Stimulated activated CD8-positive, alpha-beta memory T cell treated with anti-CD3 and anti-CD28 coated beads, Interleukin-2, amount 100 ng/mL, for 48 hours (primary cell): Measurements from ENCODE around the gene CAST.
"Not testable (repeated sequence)": the region's sequence is repeated elsewhere in the genome, so short reads cannot be mapped to it uniquely, and the experiment has no call there.

Experiments
- DNase-seq, 2 donors: peaks; one replicate each; pipeline ENCODE4 v3.0.0-alpha.2; 2020; ENCODE audit warnings: low read depth in 2 of 2

CAST gene

DNA sequence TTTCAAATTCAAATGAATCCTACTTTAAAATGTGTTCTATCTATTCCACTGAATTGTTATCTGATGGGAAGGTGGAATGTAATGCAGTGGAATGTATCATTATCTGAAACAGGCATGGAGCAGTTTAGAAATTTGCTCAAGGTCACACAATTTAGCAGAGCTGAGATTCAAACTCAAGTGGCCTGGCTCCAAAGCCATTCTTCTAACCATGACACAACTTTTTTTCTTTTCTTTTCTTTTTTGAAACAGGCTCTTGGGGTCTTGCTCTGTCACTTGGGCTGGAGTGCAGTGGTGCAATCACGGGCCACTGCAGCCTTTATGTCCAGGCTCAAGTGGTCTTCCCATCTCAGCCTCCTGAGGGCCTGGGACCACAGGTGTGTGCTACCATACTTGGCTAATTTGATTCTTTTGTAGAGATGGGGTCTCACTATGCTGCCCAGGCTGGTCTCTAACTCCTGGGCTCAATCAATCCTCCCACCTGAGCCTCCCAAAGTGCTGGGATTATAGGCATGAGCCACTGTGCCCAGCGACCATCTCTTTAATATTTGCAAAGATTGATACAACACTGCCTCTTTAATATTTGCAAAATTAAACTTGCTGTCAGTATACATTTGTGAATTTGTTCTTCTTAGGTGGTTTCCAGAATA, 50.0 kb downstream of the CAST start:
- no peak for DNase-seq

DNA sequence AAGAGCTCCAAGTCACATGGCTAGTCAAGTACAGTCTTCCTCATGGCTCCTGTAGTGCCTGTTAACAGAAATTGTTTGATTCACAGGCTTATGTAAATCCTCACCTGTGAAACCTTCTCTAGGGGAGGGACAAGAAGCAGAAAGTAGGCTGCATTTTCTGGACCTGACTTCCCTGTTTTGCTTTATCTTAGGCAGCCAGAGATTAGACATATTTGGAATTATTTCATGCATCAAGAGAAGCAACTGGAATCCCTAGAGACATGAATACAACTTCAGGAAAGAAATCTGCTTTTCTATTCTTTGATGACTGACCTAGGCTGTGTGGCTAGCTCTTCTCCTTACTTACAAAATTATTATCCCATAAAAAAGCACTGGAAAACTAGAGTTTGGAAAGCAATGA, 52.3 kb downstream of the CAST start:
- no peak for DNase-seq

DNA sequence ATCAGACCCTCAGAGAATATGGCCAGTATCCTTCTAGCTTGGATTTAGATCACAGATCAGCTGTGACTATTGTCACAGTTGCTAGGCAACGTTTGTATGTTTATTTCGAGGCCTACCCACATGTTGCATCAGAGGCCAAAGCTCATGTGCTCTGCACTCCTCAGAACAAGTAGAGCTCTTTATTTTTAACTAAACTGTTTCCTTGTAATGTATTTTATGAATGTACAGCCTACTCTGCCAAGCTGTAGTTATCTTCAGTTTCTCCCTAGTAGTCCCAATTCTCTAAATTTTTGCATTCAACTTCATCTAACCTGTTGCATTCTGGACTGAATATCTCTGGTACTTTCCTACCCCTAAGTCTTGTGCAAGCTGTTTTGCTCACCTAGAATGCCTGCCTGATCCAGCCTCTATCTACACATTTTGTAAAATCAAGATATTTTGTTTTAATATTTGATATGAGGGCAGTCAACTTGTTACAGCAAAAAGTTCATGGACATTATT, 52.8 kb downstream of the CAST start:
- no peak for DNase-seq

DNA sequence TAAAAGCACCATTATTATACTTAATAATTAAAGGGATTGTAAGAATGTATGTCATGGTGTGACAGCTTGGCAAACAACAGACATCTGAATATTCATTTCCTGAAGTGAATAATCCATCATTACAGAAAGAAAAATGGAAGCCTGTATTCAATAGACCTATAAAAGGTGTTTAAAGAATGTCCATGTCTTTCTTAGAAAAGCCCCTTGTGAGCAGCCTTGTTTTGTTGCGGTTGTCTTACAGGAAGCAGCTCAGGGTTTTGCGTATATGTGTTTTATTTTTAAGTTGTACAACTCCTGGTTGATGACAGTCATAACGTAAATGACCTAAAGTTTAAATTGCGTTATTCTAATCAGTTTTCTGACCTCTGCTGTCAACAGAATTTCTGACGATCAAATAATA, 53.8 kb downstream of the CAST start:
- no peak for DNase-seq

DNA sequence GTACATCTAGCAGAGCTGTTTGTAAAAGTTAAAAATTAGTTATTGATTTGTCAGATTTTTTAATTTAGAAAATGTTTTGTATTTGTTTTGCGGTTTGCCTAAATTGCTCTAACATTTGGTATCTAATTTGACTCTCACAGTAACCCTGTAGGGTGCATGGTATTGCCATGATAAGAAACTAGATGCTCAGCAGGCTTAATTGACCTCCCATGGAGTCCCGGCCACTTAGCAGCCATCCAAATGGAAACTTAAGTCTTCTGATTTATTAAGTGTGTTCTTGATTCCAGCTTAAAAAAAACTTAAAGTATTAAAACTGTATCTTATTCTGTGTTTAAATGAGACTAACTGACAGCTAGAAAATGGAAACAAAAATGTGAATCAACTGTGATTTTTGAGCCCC, 54.5 kb downstream of the CAST start:
- DNase-seq, result no peak

DNA sequence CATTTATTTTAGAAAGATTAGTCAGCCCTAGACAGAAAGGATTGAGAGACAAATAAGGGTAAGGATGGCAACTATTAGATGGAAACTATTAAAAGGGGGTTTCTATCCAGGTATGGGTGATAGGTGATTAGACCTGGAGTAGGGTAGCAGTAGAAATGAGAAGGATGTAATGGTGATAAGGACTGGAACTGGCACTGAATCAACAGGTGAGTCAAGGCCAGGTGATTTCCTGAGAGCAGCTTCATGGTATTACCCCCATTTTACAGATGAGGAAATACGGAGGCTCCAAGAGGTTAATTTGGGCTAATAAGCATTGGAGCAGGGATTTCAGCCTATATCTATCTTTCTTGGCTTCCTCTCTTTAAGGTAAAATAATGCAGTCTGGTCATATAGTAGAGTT, 55.7 kb downstream of the CAST start:
- no peak for DNase-seq

DNA sequence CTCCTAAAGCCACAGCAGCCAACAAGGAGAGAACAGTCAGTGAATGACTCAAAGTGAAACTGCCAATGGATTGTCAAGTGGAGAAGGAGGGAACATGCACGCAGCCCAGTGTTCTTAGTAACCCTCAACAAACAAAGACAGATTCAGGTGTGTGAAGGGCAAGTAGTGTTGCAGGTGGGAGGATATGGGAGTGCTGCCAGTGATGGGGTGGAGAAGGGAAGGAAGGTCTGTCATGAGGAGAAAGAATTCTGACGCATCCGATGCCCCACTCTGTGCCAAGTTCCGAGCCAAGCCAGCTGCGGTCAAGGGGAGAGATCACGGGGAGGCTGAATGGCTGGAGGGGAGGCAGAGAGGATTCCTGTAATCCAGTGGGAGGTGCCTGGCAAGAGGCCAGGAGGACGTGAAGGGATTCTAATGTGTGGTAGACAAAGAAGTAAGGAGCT, 56.5 kb downstream of the CAST start:
- DNase-seq, result no peak

DNA sequence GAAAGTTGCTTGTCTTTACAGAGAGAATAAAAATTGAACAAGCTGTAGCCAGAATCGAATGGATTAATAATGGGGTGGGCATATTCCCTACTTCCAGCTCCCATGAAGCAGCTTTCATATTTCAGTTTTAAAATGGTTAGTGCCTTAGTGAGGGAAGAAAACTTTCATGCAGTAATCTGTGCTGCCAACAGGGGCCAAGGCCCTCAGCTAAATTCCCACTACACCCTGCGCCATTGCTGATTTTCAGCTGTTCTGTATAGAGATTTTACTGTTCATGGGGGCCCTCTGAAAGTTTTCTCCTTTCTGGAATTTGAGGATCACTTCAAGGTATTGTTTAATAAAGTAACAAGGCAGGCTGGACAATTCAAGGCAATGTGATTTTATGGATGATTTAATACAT, 58.2 kb downstream of the CAST start:
- DNase-seq, result no peak

DNA sequence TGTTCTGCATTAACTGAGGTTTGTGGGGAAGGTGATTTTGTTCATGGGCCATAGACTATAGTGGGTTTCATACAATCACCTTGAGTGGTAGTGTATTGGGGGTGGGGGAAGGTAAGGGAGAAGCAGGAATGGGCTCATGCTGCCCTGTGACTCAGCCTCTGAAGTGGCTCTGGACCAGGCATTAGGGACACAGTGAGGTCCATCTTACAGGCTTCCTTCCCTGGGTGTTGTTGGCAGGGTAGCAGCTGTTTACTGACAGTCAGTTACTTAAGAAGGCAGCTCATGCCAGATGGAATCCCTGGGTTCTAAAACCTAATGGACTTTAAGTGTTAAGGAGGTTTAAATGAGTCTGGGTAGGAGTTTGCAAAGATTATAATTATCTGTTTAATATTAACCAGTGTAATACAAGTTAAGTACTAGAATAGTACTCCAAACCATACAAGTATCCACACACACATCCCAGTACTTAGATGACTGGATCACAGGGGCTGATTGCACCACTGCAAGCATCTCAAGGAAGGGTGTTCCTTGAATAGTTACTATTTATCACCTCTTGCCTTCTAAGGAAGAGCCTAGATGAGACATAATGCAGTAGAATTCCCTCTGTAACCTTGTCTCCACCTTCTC, 59.3 kb downstream of the CAST start:
- no peak for DNase-seq

DNA sequence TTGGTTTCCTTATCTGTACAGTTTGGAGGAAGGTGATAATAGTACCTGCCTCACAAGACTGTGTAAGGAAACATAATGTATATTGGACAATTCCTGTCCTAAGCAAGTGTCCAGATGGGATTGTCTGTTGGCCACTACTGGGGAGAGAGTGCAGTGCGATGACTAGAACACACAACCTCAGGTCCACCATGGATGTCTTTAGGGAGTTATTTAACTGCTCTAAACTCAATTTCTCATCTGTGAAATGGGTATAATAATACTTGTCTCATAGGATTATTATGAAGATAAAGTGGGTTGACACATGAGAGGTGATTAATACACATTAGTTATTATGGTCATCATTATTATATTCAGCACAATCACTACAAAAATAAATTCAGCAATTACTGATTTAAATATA, 63.1 kb downstream of the CAST start:
- no peak for DNase-seq

DNA sequence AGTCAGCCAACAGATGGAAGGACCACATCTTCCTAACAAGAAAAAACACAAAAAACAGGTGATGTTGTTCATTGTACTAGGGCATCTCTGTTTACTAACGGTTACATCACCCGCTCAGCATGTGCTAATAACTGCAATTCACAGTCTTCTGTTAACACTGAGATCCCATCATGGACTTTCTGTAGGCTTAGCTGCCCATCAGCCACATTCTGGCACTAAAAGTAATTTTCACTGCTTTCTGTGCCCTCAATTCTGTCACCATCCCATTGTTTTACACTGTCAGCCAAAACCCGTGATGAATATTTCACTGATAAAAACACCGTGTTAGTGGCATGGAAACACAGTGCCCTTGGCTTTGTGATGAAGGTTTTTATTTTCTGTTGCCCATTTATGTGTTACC, 64.6 kb downstream of the CAST start:
- no peak for DNase-seq

DNA sequence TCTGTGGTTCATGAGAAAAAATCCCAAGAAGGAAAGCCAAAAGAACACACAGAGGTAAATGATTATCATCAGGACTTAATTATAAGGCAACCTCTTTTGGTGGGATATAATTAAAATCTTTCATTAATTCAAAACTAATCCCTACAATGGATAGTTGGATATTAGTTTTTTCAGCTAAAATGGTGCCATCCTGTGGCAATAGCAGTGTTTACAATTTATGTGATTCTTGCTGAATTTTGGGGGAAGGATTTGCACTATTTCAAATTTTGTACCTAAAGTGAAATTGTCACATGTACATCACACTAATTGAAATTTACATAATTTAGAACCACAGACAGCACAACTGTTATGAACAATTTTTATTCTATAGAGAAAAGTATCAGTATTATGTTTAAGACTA, 67.0 kb downstream of the CAST start:
- DNase-seq, result no peak

DNA sequence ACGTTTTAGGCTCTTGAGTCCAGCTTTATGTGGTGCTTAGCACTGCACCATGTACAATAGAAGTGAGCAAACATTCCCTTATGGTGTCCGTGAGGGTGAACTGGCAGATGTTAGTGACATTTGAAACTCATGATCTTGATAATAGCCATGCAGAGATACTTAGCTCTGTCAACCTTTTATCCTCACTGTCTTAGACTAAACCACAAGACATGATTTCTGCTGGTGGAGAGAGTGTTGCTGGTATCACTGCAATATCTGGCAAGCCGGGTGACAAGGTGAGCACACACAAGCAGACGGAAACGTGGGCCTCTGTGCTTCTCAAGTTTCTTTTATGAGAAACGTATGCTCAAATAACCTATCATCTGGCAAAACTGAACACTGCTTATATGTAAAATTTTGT, 68.4 kb downstream of the CAST start:
- DNase-seq, result no peak

DNA sequence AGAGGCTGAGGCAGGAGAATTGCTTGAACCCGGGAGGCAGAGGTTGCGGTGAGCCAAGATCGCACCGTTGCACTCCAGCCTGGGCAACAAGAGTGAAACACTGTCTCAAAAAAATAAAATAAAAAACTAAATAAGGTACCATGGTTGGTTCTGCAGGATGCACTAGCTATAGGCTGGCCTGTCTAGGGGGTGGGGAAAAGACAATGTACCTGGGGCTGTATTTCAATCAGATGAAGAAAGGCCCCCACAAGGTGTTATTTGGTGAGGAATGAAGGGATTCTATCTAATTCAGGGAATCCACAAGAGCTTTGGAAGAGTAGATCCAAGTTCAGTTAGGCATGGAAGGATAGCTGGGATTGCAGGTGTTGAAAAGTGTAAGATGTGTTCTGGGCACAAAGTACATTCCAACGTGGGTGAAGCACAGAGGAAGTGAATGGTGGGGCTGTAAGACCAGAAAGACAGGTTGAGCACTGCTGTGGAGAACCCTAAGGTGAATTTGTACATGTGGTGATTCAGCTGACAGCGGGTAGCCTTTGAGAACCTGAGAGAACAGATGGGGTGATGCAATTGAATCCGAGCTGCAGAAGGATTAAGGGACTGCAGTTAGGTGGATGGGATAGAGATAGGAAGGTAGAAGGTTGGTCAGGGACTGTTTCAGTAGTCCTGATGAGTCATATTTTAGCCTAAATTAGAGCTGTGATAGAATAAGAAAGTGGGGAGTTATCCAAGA, 71.8 kb downstream of the CAST start:
- DNase-seq, result no peak

DNA sequence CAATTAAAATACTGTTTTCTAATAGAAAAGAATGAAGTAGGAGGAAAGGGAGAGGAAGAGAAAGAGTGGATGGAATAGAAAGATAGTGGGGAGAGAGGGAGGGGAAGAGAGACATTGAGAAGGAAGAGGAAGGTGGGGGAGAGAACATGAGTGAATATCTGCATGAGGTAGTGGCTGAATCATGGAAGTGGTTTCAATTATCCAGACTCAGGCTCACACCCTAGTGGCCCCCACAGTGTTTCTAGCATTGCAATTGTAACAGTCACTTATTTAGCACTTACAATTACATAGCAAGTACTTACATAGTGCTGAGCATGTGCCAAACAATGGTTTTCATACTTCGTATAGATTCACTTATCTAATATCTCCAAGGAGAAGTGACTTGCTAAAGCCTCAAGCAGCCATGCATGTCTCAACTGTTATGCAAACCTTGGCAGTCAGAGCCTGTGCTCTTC, 72.7 kb downstream of the CAST start:
- DNase-seq, result no peak

DNA sequence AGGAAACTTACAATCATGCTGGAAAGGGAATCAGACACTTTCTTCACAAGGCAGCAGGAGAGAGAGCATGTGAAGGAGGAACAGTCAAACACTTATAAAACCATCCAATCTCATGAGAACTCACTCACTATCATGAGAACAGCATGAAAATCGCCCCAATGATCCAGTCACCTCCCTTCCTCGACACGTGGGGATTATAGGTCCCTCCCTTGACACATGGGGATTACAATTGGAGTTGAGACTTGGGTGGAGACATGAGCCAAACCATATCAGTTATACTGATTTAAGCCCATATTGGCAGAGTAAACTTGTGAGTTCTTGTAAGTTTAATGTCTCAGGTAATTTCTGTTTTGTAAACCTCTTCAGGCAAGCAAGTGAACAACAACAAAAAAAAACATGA, 74.8 kb downstream of the CAST start:
- DNase-seq, result no peak

DNA sequence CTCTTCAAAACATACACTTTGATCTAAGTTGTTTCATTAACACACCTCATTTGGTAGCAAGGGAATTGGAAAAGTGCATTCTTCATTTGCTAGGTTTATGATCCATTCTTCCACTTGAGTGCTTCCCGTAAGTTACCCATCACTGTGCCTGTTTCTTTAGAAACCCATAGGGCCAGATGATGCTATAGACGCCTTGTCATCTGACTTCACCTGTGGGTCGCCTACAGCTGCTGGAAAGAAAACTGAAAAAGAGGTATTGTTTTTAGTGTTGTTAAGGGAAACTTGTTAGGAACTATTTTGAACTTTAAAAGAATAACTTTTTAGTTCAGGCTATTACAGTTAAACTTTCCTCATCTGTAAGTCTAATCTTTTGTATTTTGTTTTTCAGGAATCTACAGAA, 78.9 kb downstream of the CAST start:
- DNase-seq, result no peak

DNA sequence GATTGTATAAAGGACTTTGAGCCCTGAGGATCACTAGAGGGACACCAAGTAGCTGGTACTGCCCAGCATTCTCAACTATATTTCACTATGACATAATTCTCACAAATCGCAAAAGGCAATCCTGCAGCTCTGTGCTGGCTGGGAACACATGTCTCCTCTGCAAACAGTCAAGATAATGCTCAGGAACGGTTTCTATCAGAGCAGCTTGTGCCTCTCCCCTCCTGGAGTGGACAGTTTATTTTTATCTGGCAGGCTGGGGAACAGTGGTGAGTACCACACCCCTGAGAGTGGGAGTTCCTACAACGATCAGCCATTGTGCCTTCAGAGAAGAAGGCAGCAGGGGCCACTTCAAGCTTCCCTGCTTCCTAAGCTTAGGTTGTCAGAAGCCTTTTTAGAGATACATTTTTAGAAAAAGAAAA, 79.7 kb downstream of the CAST start:
- DNase-seq, result no peak

DNA sequence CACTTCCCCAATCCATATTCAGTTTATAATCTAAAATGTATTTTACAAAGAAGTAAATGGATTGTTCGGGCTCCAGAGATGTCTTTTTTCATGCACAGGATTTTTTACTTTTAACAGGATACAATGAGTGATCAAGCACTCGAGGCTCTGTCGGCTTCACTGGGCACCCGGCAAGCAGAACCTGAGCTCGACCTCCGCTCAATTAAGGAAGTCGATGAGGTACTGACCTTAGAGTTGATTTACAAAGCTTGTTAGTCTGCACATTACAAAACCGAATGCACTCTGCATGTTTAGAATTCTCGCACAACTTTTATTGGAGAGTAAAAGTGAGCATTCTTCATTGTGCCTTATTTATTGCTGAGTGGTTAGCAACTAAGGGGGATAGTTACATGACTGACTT, 80.4 kb downstream of the CAST start:
- DNase-seq, result no peak

DNA sequence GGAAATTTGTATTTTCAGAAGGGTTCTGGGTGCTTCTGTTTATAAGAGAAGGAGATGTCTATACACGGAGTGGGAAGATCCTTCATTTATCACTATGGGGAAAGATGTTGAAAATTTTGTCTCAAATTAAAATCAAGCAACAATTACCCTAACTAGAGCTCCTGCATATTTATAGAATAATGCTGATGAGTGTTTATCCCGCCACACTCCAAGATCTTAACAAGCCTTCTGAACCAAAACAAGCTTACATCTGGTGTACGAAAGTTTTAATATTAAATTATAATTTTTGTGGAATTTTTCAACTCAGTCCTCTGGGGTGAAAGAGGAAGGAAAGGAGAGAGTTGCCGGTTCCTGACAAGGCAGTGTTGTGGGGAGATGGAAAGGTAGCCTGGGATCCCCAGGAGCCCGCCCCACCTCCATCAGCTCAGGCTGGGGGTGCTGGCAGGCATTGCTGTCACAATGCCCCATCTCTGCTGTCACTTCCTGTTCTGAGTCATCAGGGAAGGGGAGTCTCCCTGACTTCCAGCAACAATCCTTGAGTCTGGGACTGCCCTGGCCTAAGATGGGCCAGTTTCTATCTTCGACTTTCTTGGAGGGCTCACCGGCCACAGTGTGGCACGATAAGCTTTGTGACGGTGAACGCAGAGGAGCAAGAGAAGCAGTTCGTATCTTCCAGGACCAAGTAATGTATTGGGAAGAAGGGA, 81.0 kb downstream of the CAST start:
- DNase-seq, result no peak

DNA sequence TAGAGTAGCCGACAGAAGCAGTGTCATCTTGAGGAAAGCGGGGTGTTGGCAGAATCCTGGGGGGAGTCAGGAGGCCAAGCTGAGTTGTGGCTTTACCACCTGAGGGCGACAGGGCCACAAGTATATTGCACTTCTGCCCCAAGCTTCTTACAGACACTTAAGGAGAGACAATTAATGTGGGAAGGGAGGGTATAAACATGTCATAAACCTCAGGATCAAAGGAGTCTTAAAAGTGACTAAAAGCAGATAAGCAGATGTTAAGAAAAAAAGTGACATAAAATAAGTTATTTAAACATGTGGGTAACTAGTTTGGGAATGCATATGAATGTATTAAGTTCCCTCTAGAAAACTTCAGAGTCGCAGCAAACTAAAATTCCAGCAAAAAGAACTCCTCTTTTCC, 81.6 kb downstream of the CAST start:
- no peak for DNase-seq

DNA sequence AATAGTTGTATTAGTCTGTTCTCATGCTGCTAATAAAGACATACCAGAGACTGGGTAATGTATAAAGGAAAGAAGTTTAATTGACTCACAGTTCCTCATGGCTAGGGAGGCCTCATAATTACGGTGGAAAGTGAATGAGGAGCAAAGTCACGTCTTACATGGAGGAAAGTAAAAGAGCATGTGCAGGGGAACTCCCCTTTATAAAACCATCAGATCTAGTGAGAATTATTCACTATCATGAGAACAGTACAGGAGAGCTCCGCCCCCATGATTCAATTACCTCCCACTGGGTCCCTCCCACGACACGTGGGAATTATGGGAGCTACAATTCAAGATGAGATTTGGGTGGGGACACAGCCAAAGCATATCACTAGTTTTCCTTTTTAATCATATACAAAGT, 82.0 kb downstream of the CAST start:
- not testable (repeated sequence) for DNase-seq
